Right lobe of liver (tissue), 6 donors: Measurements from ENCODE around the gene IL24. TPM values are rescaled to one million over a fixed set of nuclear protein-coding genes. Genes with fewer than 3 reads are reported as not detected.
"Not testable (repeated sequence)": the region's sequence is repeated elsewhere in the genome, so short reads cannot be mapped to it uniquely, and the experiment has no call there.

Source experiments
- ATAC-seq, 4 donors: fragments of 200-7000 bp; cut with Tn5 transposase; one replicate each; pipeline ENCODE4 v1.9.1; 2020; ENCODE audit warnings: mild to moderate bottlenecking in 4 of 4, moderate library complexity in 4 of 4
- DNase-seq, 3 donors: peaks; one replicate each; pipeline ENCODE4 v3.0.0-alpha.2; 2020
- H3K27ac ChIP-seq, 3 donors: fragments of 200-600 bp; one replicate each; pipeline ENCODE4 v1.8.0; 2022
- H3K27me3 ChIP-seq, 2 donors: fragments of 200-600 bp; one replicate each; pipeline ENCODE4 v1.8.0; 2022
- H3K36me3 ChIP-seq, 4 donors: fragments of 200-600 bp; sonication (generic) in 1 of 4; one replicate each; pipeline versions ENCODE4 v1.5.1 to v1.8.0; 2017 to 2022; ENCODE audit warnings: control low read depth in 1 of 4
- H3K4me1 ChIP-seq, 4 donors: fragments of 200-600 bp; sonication (generic) in 1 of 4; one replicate each; pipeline versions ENCODE4 v1.5.1 to v1.8.0; 2017 to 2022; ENCODE audit warnings: control low read depth in 1 of 4
- H3K4me3 ChIP-seq, 3 donors: fragments of 200-600 bp; one replicate each; pipeline ENCODE4 v1.8.0; 2022
- H3K9me3 ChIP-seq, 4 donors: fragments of 200-600 bp; sonication (generic) in 1 of 4; one replicate each; pipeline versions ENCODE4 v1.5.1 to v1.8.0; 2017 to 2022; ENCODE audit warnings: control low read depth in 1 of 4
- CTCF ChIP-seq, 4 donors: fragments of 200-600 bp in 3 of 4; fragments of 450-650 bp in 1 of 4; IDR thresholded peaks; one replicate each; pipeline versions ENCODE4 v1.5.1 to v1.8.0; 2016 to 2022; ENCODE audit warnings: antibody characterized with exemption in 4 of 4, mild to moderate bottlenecking in 2 of 4
- POLR2A ChIP-seq: fragments of 450-650 bp; IDR thresholded peaks from one replicate; pipeline ENCODE4 v1.6.1; 2017; ENCODE audit warnings: antibody characterized with exemption, mild to moderate bottlenecking
- WGBS: methylation state at CpG from one replicate; pipeline ENCODE4 v1.1.6; 2018; ENCODE audit warnings: low coverage, low lambda C conversion rate; ENCODE audit not compliant: insufficient coverage; ENCODE audit errors: missing lambda C conversion rate; 5-methylcytosine and 5-hydroxymethylcytosine counted together
- intact Hi-C, 2 donors: fragments of 100-400 bp; cut with DNase I; formaldehyde crosslinking; loops; one replicate each; pipeline versions ENCODE4 v1.11.2 to v1.14.1; 2022
- total RNA-seq, 6 experiments: library from RNA; depleted of rRNA in 2 of 6; stranded (reverse); fragments of >200 nt in 2 of 6; fragmentation: NEBNext Ultra II Directional in 3 of 6; extraction: Animal tissue kit (Norgen Biotek cat#: 25700) in 3 of 6; gene quantifications; one replicate each; pipeline versions ENCODE4 v1.1.0 to v1.2.4, GENCODE V29; 2016 to 2023
- donor health status: DM: no; HTN: yes; CAD: no.
- donor health status: DM: no; HTN: no; CAD: no.
- donor health status: DM: no; HTN: no; CAD: no.
- donor health status: DM: no; HTN: yes; CAD: no.
- donor health status: DM: no; HTN: yes; CAD: no.

The IL24 gene
- total RNA-seq, 6 experiments from 2014 or later, result not detected

DNA sequence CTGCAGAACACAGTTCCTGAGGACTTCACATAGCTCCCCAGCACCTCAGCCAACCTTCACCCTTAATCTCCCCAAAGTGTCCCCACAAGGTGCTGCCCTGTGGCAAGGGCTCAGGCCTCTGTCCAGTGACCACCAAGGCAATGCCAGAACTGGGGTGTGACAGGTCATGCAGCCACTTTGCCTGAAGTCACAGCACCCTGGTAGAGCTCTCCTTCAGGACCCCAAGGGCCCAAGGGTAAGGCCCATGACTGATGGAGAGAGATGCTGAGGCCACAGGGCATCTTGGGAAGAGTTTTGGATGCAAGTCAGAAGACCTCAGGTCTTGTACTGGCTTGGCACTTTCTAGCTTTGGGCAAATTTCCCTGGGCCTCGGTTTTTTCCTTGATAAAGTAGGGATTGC, 25.3 kb downstream of the IL24 start:
- Histone ChIP-seq H3K36me3 (no peaks in the 10 kb centered on the region), H3K27me3 (no peaks in the 10 kb centered on the region), H3K9me3 (no peaks in the 10 kb centered on the region), H3K27ac (peak overlapping the region; percentile 49 to 67 (median 65)), H3K4me3 (no peak overlapping the region), H3K4me1 (peaks cover 0 to 18% (median 0%) of the 10 kb centered on the region in 4 donors)
- TF ChIP-seq CTCF (IDR thresholded peaks at IDR 0.05), result no peak
- TF ChIP-seq POLR2A, result no peak
- intact Hi-C loops, result no loop called here
- DNase-seq, result no peak
- WGBS, result 38% methylated on average over 1 of the region's 1 CpG
- ATAC-seq, result no peak

GRCh38 chr1:206923009-206923960, 26.0 kb downstream of the IL24 start:
- H3K4me1 ChIP-seq, result peaks cover 0 to 18% (median 0%) of the 10 kb centered on the region in 4 donors
- H3K36me3 ChIP-seq, result no peaks in the 10 kb centered on the region
- DNase-seq (peak in 1 of 3 donors; percentile 41), ATAC-seq (peak; percentile 25 to 47 (median 32))
- 59% methylated on average over 8 of the region's 12 CpGs for WGBS
- H3K27me3 ChIP-seq, result no peaks in the 10 kb centered on the region
- H3K4me3 ChIP-seq, result no peak overlapping the region
- no peak for TF ChIP-seq CTCF (IDR thresholded peaks at IDR 0.05)
- no peak for TF ChIP-seq POLR2A
- intact Hi-C loops, result no loop called here
- peak overlapping the region; percentile 49 to 67 (median 65) for H3K27ac ChIP-seq
- no peaks in the 10 kb centered on the region for H3K9me3 ChIP-seq

- peaks cover 0 to 18% (median 0%) of the 10 kb centered on the region in 4 donors for H3K4me1 ChIP-seq
- DNase-seq, H3K27me3 ChIP-seq, H3K9me3 ChIP-seq, H3K4me3 ChIP-seq, intact Hi-C loops, H3K36me3 ChIP-seq, H3K27ac ChIP-seq: not testable (repeated sequence)
- peak in 1 of 4 donors; percentile 7 for ATAC-seq
- 85% methylated on average over 4 of the region's 4 CpGs for WGBS
Measured at GRCh38 chr1:206923961-206924557, 26.8 kb downstream of the IL24 start.

DNA sequence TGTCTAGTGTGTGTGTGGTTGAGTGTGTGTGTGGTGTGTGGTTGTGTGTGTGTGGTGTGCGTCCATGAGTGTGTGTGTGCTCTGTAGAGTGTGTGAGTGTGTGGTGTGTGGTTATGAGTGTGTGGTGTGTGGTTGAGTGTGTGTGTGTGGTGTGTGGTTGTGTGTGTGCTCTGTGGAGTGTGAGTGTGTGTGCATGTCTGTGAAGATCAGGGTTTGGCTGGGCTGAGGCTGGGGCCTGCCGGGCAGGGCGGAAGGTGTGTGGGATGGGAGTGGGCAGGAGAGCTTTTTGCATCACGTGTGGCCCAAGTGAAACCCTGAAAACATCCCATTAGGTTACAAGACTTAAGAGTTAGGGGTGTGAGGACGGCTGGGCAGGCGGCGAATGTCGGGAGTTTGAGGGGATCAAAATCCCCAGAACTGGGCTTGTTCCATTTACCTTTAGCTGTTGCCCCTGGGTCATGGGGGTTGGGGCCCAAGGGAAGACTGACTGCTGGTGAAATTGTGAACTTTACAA, 27.4 kb downstream of the IL24 start:
- 85% methylated on average over 4 of the region's 8 CpGs for WGBS
- no peak for ATAC-seq

More for the DNA sequence above, 27.4 kb downstream of the IL24 start:
- DNase-seq, result no peak
- no peaks in the 10 kb centered on the region for H3K27me3 ChIP-seq
- intact Hi-C loops, result no loop called here
- no peaks in the 10 kb centered on the region for H3K36me3 ChIP-seq
- no peak overlapping the region for H3K4me3 ChIP-seq
- H3K9me3 ChIP-seq, result no peaks in the 10 kb centered on the region
- no peak for TF ChIP-seq POLR2A
- no peak for TF ChIP-seq CTCF (IDR thresholded peaks at IDR 0.05)
- H3K27ac ChIP-seq, result peak overlapping the region in 1 of 3 donors; percentile 0
- peaks cover 0 to 18% (median 0%) of the 10 kb centered on the region in 4 donors for H3K4me1 ChIP-seq
